ENCODE results near the gene SPATA2L.

DNA sequence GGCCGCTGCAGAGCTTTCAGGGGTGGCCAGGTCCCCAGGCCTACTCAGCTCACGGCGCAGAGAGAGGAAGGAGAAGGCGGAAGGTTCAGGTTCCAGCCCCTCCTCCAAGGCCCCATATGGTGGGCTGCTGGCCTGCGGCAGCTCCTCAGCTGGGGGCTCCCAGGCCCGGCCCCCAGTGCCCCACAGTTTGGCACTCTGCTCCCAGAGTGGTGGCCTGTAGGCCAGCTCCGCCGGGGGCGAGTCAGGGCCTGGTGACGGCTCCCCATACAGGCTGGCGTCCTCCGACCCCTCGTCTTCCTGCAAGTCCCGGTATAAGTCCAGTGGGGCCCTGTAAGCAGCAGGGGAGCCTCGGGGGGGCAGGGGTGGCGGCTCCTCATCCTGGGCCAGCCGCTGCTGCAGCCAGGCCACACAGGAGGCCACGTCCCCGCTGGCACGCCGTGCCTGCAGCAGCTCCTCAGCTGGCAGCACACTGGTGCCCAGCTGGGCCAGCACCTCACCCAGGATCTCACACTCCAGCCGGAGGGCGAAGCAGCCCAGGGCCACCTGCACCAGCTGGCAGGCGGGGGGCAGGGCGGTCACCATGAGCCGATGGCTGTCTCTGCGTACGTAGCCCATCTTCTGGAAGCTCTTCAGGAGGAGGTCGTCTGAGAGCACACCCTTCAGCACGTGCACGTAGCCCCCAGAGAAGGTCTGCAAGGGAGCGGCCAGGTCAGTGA, 3.7 kb downstream of the SPATA2L start:
- TF ChIP-seq SAP30 (IDR thresholded peaks at IDR 0.05; ENCODE audit: insufficient read depth, insufficient replicate concordance, low read length) (no peak), JUND (IDR thresholded peaks at IDR 0.05; ENCODE audit: low read length) (no peak), MAFK (IDR thresholded peaks at IDR 0.05; ENCODE audit: low read depth, low read length) (no peak), SP1 (IDR thresholded peaks at IDR 0.05; ENCODE audit: low read depth, low read length) (no peak), EZH2 (IDR thresholded peaks at IDR 0.05; ENCODE audit: low read depth, low read length, severe bottlenecking) (no peak)
- TF ChIP-seq, protein P1, sequence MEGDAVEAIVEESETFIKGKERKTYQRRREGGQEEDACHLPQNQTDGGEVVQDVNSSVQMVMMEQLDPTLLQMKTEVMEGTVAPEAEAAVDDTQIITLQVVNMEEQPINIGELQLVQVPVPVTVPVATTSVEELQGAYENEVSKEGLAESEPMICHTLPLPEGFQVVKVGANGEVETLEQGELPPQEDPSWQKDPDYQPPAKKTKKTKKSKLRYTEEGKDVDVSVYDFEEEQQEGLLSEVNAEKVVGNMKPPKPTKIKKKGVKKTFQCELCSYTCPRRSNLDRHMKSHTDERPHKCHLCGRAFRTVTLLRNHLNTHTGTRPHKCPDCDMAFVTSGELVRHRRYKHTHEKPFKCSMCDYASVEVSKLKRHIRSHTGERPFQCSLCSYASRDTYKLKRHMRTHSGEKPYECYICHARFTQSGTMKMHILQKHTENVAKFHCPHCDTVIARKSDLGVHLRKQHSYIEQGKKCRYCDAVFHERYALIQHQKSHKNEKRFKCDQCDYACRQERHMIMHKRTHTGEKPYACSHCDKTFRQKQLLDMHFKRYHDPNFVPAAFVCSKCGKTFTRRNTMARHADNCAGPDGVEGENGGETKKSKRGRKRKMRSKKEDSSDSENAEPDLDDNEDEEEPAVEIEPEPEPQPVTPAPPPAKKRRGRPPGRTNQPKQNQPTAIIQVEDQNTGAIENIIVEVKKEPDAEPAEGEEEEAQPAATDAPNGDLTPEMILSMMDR (IDR thresholded peaks at IDR 0.05; ENCODE audit: control extremely low read depth in 1 of 3, insufficient read depth in 1 of 3, low read depth in 1 of 3, low read length in 3 of 3): no peak

Data from H1 (cell line).